ENCODE data around the gene RIMKLB. TPM values are rescaled to one million over a fixed set of nuclear protein-coding genes. Genes with fewer than 3 reads are reported as not detected.

Gene RIMKLB
- total and polyA plus RNA-seq, 7 donors = 4.6 to 19.1 (median 8.1) TPM

DNA sequence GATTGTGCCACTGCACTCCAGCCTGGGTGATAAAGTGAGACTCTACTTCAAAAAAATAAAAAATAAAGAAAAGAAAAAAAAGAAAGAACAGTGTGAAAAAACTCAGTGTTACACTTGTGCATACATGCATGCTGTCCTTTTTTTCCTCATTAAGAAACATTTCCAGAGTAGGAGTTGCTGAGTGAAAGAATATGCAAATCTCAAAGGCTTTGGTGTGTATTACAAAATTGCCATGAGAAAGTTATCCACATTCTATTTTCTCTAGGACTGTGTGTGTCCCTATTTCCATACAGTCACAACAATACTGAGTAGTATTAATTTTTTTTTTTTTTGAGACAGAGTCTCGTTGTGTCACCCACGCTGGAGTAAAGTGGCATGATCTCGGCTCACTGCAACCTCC is 123.8 kb downstream of the RIMKLB start:
- peaks cover 7% of the 10 kb centered on the region for H3K9me3 ChIP-seq
- H3K4me1 ChIP-seq = no peaks in the 10 kb centered on the region
- DNase-seq = no peak
- intact Hi-C loops (cut with DNase I) = loop anchor here in 1 of 2 donors (10.0 kb wide), 1 partner anchor 137 kb away; no protein-coding TSS in a partner anchor
- TF ChIP-seq, protein P1, sequence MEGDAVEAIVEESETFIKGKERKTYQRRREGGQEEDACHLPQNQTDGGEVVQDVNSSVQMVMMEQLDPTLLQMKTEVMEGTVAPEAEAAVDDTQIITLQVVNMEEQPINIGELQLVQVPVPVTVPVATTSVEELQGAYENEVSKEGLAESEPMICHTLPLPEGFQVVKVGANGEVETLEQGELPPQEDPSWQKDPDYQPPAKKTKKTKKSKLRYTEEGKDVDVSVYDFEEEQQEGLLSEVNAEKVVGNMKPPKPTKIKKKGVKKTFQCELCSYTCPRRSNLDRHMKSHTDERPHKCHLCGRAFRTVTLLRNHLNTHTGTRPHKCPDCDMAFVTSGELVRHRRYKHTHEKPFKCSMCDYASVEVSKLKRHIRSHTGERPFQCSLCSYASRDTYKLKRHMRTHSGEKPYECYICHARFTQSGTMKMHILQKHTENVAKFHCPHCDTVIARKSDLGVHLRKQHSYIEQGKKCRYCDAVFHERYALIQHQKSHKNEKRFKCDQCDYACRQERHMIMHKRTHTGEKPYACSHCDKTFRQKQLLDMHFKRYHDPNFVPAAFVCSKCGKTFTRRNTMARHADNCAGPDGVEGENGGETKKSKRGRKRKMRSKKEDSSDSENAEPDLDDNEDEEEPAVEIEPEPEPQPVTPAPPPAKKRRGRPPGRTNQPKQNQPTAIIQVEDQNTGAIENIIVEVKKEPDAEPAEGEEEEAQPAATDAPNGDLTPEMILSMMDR (IDR thresholded peaks at IDR 0.05) = no peak
- no peak overlapping the region for H3K4me3 ChIP-seq
- no peaks in the 10 kb centered on the region for H3K36me3 ChIP-seq (ENCODE audit: insufficient read depth in 1 of 2, low read depth in 1 of 2)
- no peak overlapping the region for H3K27ac ChIP-seq
- no peaks in the 10 kb centered on the region for H3K27me3 ChIP-seq (ENCODE audit: insufficient read depth in 3 of 3, low read length in 2 of 3)
- 81 to 88% (median 82%) methylated on average over 3 of the region's 3 CpGs for WGBS, 3 donors
- no peak for ATAC-seq

- 96 to 100% (median 97%) methylated on average over 3 of the region's 3 CpGs for WGBS, 3 donors
Observed at GRCh38 chr12:8822298-8822697, 124.5 kb downstream of the RIMKLB start, which contains the start of gene A2ML1. Gene A2ML1 (plus strand): TSS chr12:8822621. CDS start chr12:8822652, 31 bp downstream.

GRCh38 chr12:8823565-8824300 is 125.9 kb downstream of the RIMKLB start:
- no peak for DNase-seq
- Histone ChIP-seq H3K27ac (no peak overlapping the region), H3K27me3 (ENCODE audit: insufficient read depth in 3 of 3, low read length in 2 of 3) (peaks cover 0 to 2% (median 0%) of the 10 kb centered on the region in 3 donors), H3K9me3 (peaks cover 7% of the 10 kb centered on the region), H3K36me3 (ENCODE audit: insufficient read depth in 1 of 2, low read depth in 1 of 2) (no peaks in the 10 kb centered on the region), H3K4me3 (no peak overlapping the region), H3K4me1 (no peaks in the 10 kb centered on the region)
- WGBS, 3 donors = 20 to 25% (median 22%) methylated on average over 8 of the region's 8 CpGs
- TF ChIP-seq, protein P1 (IDR thresholded peaks at IDR 0.05) = peak; percentile 49
- ATAC-seq = no peak
- intact Hi-C loops (cut with DNase I) = loop anchor here in 1 of 2 donors (10.0 kb wide), 1 partner anchor 139 kb away; no protein-coding TSS in a partner anchor

More at GRCh38 chr12:8822298-8822697, 124.5 kb downstream of the RIMKLB start, which contains the start of gene A2ML1:
- Histone ChIP-seq H3K4me1 (no peaks in the 10 kb centered on the region), H3K27me3 (ENCODE audit: insufficient read depth in 3 of 3, low read length in 2 of 3) (no peaks in the 10 kb centered on the region), H3K4me3 (no peak within 1 kb of the TSS), H3K9me3 (peaks cover 7% of the 10 kb centered on the region), H3K27ac (no peak within 1 kb of the TSS), H3K36me3 (ENCODE audit: insufficient read depth in 1 of 2, low read depth in 1 of 2) (no peaks in the 10 kb centered on the region)
- ATAC-seq = no peak
- intact Hi-C loops (cut with DNase I) = loop anchor here in 1 of 2 donors (10.0 kb wide), 1 partner anchor 137 kb away; no protein-coding TSS in a partner anchor
- TF ChIP-seq, protein P1 (IDR thresholded peaks at IDR 0.05) = no peak
- no peak for DNase-seq

- Histone ChIP-seq H3K27me3 (ENCODE audit: insufficient read depth in 3 of 3, low read length in 2 of 3) (peaks cover 0 to 2% (median 0%) of the 10 kb centered on the region in 3 donors), H3K27ac (no peak overlapping the region), H3K9me3 (peaks cover 7% of the 10 kb centered on the region), H3K36me3 (ENCODE audit: insufficient read depth in 1 of 2, low read depth in 1 of 2) (no peaks in the 10 kb centered on the region), H3K4me1 (no peaks in the 10 kb centered on the region), H3K4me3 (no peak overlapping the region)
- ATAC-seq (no peak), DNase-seq (no peak)
- TF ChIP-seq, protein P1 (IDR thresholded peaks at IDR 0.05) = no peak
- intact Hi-C loops (cut with DNase I) = loop anchor here in 1 of 2 donors (10.0 kb wide), 1 partner anchor 143 kb away; no protein-coding TSS in a partner anchor
- 82 to 90% (median 88%) methylated on average over 4 of the region's 4 CpGs for WGBS, 3 donors
Observed at GRCh38 chr12:8827551-8828256, 129.9 kb downstream of the RIMKLB start.

Measured in psoas muscle (tissue), 8 donors.